ENCODE measurements around the gene CAPZB. TPM values are rescaled to one million over a fixed set of nuclear protein-coding genes. Genes with fewer than 3 reads are reported as not detected.

The CAPZB gene
- total and polyA plus RNA-seq, 2 donors (not counting 3 experiments of a cell fraction or from before 2014, with no cell fraction given) = 196 to 347 TPM

DNA sequence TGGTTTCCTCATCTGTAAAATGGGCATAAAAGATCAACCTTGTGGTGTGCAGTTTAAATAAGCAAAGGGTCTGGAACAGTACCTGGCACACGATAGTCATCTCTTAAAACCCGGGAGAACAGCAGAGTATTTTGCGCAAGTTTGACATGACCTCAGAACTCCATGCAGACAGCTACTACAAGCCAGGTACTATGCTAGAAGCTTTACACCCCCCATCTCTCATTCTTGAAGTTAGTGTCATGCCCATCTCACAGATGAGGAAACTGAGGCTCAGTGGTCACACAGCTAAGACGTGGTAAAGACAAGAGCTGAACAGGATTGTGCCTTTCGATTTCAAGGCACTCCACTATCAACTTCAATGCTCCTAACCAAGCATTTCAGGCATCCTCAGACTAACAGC is 78.7 kb downstream of the CAPZB start:
- dilution Hi-C loops (cut with MboI; ENCODE audit: extremely low pct_ligation_motif_present, low sequenced_read_pairs) = loop anchor here (25.0 kb wide), 1 partner anchor 231 kb away; the partner anchor contains the start of gene NBL1
- Histone ChIP-seq H3K4me3 (replicated peaks in 1 of 3; ENCODE audit: insufficient read depth in 1 of 3, low read depth in 1 of 3, low read length in 3 of 3) (no peak overlapping the region), H3K79me2 (ENCODE audit: control insufficient read depth, insufficient read depth, low read length) (peaks cover 69% of the 10 kb centered on the region), H3K4me2 (ENCODE audit: insufficient read depth, low read length) (no peak overlapping the region), H3K36me3 (ENCODE audit: control insufficient read depth in 2 of 2, extremely low read depth in 1 of 2, insufficient read depth in 2 of 2, low read length in 2 of 2) (no peaks in the 10 kb centered on the region), H2AFZ (ENCODE audit: low read depth, low read length) (no peak overlapping the region), H3K27me3 (ENCODE audit: control insufficient read depth in 2 of 2, insufficient read depth in 2 of 2, low read length in 2 of 2) (no peaks in the 10 kb centered on the region), H3K27ac (ENCODE audit: insufficient read depth, low read depth, low read length) (no peak overlapping the region), H3K9me3 (replicated peaks; ENCODE audit: control insufficient read depth, insufficient read depth, low read length) (no peaks in the 10 kb centered on the region), H4K20me1 (replicated peaks; ENCODE audit: control insufficient read depth, extremely low read depth, insufficient read depth, low read length) (peaks cover 2% of the 10 kb centered on the region), H3K9ac (replicated peaks; ENCODE audit: extremely low read depth, insufficient read depth, low read length) (no peak overlapping the region), H3K9me1 (replicated peaks; ENCODE audit: control insufficient read depth, extremely low read depth, insufficient read depth, low read length) (no peaks in the 10 kb centered on the region), H3K4me1 (ENCODE audit: control insufficient read depth, extremely low read depth, insufficient read depth, low read length) (no peaks in the 10 kb centered on the region)
- ChIA-PET CTCF (interaction anchor here (0.9 to 2.0 kb wide), 6 partner anchors 14 to 247 kb away, joined by 3 to 6 read pairs (median 4); no protein-coding TSS in a partner anchor), POLR2A (no interaction called here)
- FAIRE-seq (no peak), DNase-seq (ENCODE audit: low read depth, low spot score) (no peak)
- no peak for TF ChIP-seq EZH2 (IDR thresholded peaks at IDR 0.05; ENCODE audit: borderline replicate concordance, low read depth, low read length, severe bottlenecking)
- no peak for TF ChIP-seq GATA2 (IDR thresholded peaks at IDR 0.05; ENCODE audit: insufficient read depth, insufficient read length, low read depth, low read length)
- no peak for TF ChIP-seq POLR2AphosphoS5 (IDR thresholded peaks at IDR 0.05; ENCODE audit: insufficient read depth, low read depth, low read length)
- TF ChIP-seq MYC (IDR thresholded peaks at IDR 0.05; ENCODE audit: low read depth, low read length) = no peak
- TF ChIP-seq, protein P1, sequence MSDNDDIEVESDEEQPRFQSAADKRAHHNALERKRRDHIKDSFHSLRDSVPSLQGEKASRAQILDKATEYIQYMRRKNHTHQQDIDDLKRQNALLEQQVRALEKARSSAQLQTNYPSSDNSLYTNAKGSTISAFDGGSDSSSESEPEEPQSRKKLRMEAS (IDR thresholded peaks at IDR 0.05; ENCODE audit: insufficient read depth, insufficient read length) = no peak
- TF ChIP-seq, protein P2, sequence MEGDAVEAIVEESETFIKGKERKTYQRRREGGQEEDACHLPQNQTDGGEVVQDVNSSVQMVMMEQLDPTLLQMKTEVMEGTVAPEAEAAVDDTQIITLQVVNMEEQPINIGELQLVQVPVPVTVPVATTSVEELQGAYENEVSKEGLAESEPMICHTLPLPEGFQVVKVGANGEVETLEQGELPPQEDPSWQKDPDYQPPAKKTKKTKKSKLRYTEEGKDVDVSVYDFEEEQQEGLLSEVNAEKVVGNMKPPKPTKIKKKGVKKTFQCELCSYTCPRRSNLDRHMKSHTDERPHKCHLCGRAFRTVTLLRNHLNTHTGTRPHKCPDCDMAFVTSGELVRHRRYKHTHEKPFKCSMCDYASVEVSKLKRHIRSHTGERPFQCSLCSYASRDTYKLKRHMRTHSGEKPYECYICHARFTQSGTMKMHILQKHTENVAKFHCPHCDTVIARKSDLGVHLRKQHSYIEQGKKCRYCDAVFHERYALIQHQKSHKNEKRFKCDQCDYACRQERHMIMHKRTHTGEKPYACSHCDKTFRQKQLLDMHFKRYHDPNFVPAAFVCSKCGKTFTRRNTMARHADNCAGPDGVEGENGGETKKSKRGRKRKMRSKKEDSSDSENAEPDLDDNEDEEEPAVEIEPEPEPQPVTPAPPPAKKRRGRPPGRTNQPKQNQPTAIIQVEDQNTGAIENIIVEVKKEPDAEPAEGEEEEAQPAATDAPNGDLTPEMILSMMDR (IDR thresholded peaks at IDR 0.05; ENCODE audit: extremely low read depth in 1 of 2, insufficient read depth in 1 of 2, low read depth in 1 of 2, low read length in 2 of 2) = no peak
- no peak for TF ChIP-seq FOS (IDR thresholded peaks at IDR 0.05; ENCODE audit: borderline replicate concordance, insufficient read depth, low read length)
- TF ChIP-seq JUN (IDR thresholded peaks at IDR 0.05; ENCODE audit: borderline replicate concordance, insufficient read depth, insufficient read length, low read depth) = no peak
- TF ChIP-seq POLR2A (IDR thresholded peaks at IDR 0.05; ENCODE audit: low read depth, low read length) = no peak
- intact Hi-C loops (cut with micrococcal nuclease) = no loop called here
- BruUV-seq (replicated peaks) = no TSS peak
